Activated CD4-positive, alpha-beta T cell treated with anti-CD3 and anti-CD28 coated beads, Interleukin-2, amount 50 U/mL, for 16 hours (primary cell): ENCODE data around the gene UBE2B.

Experiments
- DNase-seq: peaks from one replicate; pipeline ENCODE4 v3.0.0-alpha.2; 2020

Gene UBE2B

GRCh38 chr5:134438721-134439123 lies 67.4 kb downstream of the UBE2B start:
- no peak for DNase-seq

- DNase-seq = no peak
These were observed 67.9 kb downstream of the UBE2B start for GRCh38 chr5:134439210-134439654.

GRCh38 chr5:134440201-134440755 lies 68.9 kb downstream of the UBE2B start:
- DNase-seq = no peak
